ENCODE measurements around the gene DCPS.
"Not testable (repeated sequence)": the region's sequence is repeated elsewhere in the genome, so short reads cannot be mapped to it uniquely, and the experiment has no call there.

Gene DCPS

DNA sequence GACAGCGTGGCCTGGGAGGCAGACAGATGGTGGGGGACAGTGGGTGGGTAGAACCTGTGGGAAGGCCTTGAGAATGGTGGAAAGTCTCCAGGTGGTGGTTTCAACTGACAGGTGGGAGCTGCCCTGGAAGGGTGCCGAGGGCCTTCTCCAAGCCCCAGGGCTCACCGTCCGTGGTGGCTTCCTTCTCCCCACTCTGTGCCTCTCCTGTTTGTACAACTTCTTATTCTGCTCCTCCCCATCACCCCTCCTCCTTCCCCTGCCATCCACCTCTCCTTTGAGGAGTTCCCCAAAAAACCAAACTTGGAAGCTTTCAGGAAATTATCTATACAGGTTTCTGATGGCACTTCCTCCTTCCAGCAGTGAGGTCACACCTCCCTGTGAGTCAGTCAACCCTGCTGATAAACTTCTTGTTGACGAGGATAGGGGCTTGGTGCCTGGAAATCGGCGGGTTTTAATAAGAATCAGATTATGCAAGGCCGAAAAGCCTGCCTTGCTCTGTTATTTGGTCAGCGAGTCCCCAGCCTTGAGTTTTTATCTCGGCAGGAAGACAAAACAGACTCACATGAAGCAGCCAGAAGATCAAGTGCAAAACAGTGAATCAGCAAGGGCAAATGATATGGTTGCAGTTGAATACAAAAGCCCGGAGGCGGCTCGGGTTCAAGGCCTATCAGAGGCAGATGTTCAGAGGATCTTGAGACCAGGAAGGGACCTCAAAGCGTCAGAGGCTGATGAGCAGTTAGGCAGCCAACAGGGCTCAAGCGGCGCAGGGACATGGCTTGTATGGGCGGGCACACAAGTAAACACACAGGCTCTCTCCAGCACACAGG lies 42.1 kb downstream of the DCPS start:
- H3K4me1 Mint-ChIP-seq (ENCODE audit: low read depth in 2 of 2), result peaks cover 4 to 5% of the 10 kb centered on the region in 2 donors
- H3K27ac Mint-ChIP-seq, result peak overlapping the region; percentile 77 to 79
- no peaks in the 10 kb centered on the region for H3K9me3 Mint-ChIP-seq
- no peak overlapping the region for H3K4me3 Mint-ChIP-seq
- no peaks in the 10 kb centered on the region for H3K27me3 Mint-ChIP-seq
- H3K36me3 Mint-ChIP-seq (ENCODE audit: insufficient read depth), result peaks cover 17% of the 10 kb centered on the region
- no peak for DNase-seq
- ATAC-seq (replicated peaks), result peak; percentile 24

DNA sequence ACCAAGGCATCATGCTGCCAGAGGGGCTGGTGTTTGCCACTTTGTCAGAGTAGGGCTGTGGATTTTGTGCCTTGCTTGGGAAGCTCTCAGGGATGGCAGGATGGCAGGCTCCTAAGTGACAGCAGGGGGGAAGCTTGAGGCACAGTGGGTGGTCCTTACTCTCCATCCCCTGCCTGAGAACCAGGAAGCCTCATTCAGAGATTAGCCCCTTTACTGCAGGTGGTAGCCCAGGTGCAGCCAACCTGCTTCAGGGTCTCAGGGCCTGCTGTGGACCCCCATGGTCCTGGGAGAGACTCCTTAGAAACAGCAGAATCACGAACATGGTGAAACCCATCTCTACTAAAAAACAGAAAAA lies 42.7 kb downstream of the DCPS start:
- Mint-ChIP-seq H3K27me3 (no peaks in the 10 kb centered on the region), H3K4me1 (ENCODE audit: low read depth in 2 of 2) (peaks cover 4 to 5% of the 10 kb centered on the region in 2 donors), H3K27ac (peak overlapping the region; percentile 65 to 77), H3K36me3 (ENCODE audit: insufficient read depth) (peaks cover 15% of the 10 kb centered on the region), H3K4me3 (no peak overlapping the region), H3K9me3 (no peaks in the 10 kb centered on the region)
- ATAC-seq (replicated peaks), result no peak
- no peak for DNase-seq

DNA sequence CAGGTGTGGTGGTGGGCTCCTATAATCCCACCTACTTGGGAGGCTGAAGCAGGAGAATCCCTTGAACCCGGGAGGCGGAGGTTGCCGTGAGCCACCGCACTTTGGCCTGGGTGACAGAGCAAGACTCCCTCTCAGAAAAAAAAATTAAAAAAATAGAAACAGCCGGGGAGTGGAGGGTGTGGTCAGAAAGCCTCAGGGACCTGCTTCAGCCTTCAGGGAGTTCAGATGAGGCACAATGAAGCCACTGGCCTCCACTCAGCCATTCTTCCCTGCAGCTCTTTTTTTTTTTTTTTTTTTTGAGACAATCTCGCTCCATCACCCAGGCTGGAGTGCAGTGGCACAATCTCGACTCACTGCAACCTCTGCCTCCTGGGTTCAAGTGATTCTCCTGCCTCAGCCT lies 43.1 kb downstream of the DCPS start:
- not testable (repeated sequence) for H3K4me1 Mint-ChIP-seq (ENCODE audit: low read depth in 2 of 2); H3K4me3 Mint-ChIP-seq; DNase-seq; ATAC-seq (replicated peaks); H3K27me3 Mint-ChIP-seq; H3K9me3 Mint-ChIP-seq
- Mint-ChIP-seq H3K27ac (peak overlapping the region in 1 of 2 donors; percentile 77), H3K36me3 (ENCODE audit: insufficient read depth) (peaks cover 15% of the 10 kb centered on the region)

DNA sequence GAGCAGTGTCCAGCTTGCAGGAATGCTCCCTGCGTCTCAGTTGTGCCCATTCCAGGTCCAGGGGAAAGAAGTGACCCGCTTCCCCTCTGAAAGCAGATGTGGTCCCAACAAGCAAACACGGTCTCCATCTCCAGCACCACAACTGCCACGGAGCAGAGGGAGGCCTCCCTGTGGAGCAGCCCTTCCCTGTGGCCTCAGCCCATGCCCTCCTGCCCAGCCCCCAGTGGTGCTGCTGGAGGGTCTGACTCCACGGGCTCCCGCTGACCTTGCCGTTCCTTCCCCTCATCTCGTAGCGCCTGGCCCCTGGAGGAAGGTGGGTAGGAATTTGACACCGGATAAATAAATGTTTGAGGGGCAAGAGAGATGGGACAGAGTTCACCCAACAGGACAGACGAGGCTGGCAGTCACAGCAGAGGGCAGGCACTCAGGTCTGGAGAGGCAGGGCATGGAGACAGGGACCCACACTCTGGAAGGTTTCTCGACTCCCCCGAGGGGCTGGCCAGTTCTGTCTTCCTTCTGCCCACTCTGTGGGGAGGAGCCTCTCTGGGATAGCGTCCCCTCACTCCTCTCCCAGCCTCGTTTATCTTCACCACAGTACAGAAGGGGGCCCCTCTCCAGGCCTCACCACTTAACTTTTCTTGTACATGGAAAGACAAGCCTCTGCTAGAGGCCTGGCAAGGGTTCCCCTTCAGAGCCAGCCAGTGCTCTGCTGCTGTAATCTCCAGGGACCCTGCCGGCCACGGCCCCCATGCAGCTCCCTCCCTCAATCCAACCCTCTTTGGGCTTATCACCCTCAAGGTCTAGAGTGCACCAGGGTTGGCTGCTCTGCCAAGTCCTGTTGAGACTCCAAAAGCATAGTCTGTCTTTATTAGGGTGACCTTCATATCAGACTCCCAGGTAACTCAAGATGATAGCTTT lies 44.1 kb downstream of the DCPS start:
- Mint-ChIP-seq H3K36me3 (ENCODE audit: insufficient read depth) (peaks cover 15% of the 10 kb centered on the region), H3K4me3 (no peak overlapping the region), H3K9me3 (no peaks in the 10 kb centered on the region), H3K27me3 (no peaks in the 10 kb centered on the region), H3K27ac (peak overlapping the region; percentile 51 to 77), H3K4me1 (ENCODE audit: low read depth in 2 of 2) (peaks cover 4 to 15% of the 10 kb centered on the region in 2 donors)
- DNase-seq, result no peak
- no peak for ATAC-seq (replicated peaks)

DNA sequence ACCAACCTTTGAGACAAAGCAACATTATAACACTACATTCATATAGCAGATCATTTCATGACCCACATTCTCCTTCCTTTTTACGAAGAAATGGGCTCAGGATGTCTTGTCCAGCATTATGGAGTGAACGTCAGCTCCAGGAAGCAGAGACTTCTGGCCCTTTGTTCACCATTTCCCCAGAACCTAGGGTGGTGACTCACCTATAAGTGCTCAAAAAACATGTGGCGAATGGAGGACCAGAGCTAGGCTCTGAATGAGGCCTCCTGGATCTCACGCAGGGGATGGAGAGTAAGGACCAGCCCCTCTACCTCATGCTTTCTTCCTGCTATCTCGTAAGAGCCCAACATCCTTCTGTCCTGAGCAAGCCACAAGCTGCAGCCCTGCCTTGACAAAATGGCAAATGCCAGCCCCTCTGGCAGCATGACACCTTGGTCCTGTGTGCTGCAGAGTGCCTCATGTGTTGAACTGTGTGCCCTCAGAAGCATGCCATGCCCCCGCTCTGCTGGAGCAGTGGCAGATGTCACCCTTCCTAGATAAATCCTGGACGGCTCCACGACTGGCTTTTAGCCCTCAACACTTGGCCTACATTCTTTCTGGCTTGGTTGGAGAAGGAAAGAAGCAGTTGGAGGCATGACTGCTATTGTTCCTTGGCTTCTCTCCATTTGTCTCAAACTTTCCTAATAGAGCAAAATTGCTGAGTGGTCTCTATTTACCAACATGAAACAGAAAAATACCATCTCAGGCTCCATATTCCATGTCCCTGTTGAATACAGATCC lies 45.1 kb downstream of the DCPS start:
- Mint-ChIP-seq H3K4me3 (no peak overlapping the region), H3K4me1 (ENCODE audit: low read depth in 2 of 2) (peaks cover 7 to 25% of the 10 kb centered on the region in 2 donors), H3K36me3 (ENCODE audit: insufficient read depth) (peaks cover 15% of the 10 kb centered on the region), H3K27me3 (no peaks in the 10 kb centered on the region), H3K27ac (peak overlapping the region; percentile 22 to 51), H3K9me3 (no peaks in the 10 kb centered on the region)
- ATAC-seq (replicated peaks) (no peak), DNase-seq (no peak)

DNA sequence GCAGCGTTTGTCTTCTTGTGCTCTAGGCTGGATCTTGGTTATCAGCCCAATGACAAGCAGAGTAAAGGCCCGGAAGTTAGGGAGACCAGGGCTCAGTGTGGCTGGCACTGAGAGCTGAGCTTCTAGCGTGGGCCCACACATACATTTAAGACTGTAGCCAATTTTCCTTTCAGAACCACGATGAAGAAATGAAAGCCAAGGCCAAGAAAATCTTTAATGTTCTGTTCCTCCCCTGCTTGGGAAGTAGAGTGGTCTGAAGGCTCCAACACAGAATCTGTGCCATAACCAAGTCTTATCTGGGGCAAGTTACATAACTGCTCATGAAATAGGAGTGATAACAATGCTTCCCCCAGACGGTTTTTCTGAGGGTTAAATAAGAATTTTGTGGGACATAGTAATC lies 47.0 kb downstream of the DCPS start:
- Mint-ChIP-seq H3K9me3 (no peaks in the 10 kb centered on the region), H3K27me3 (no peaks in the 10 kb centered on the region), H3K27ac (peak overlapping the region; percentile 1 to 12), H3K36me3 (ENCODE audit: insufficient read depth) (peaks cover 5% of the 10 kb centered on the region), H3K4me1 (ENCODE audit: low read depth in 2 of 2) (peaks cover 15 to 32% of the 10 kb centered on the region in 2 donors), H3K4me3 (no peak overlapping the region)
- DNase-seq (no peak), ATAC-seq (replicated peaks) (no peak)

DNA sequence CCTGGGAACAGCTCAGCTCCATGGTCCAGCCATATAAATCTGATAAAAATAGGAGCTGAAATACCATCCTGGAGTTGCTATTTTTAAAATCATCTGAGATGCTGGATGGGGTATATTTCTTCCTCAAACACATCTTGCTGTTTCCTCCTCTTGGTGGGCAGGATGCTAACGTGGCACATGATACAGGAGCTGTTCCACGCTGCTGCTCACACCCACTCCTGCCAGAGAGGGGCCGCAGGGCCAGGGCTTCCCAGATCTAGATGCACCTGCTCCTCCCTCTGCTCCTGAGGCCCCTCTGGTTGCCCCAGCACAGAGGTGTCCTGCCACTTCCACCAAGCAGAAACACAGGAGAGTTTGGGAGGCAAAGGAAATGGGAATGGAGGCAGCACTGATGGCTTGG lies 48.3 kb downstream of the DCPS start:
- H3K27me3 Mint-ChIP-seq, result no peaks in the 10 kb centered on the region
- no peak for DNase-seq
- no peaks in the 10 kb centered on the region for H3K9me3 Mint-ChIP-seq
- H3K4me1 Mint-ChIP-seq (ENCODE audit: low read depth in 2 of 2), result peaks cover 24 to 32% of the 10 kb centered on the region in 2 donors
- H3K4me3 Mint-ChIP-seq, result no peak overlapping the region
- peaks cover 7% of the 10 kb centered on the region for H3K36me3 Mint-ChIP-seq (ENCODE audit: insufficient read depth)
- ATAC-seq (replicated peaks), result no peak
- H3K27ac Mint-ChIP-seq, result peak overlapping the region; percentile 7 to 74

DNA sequence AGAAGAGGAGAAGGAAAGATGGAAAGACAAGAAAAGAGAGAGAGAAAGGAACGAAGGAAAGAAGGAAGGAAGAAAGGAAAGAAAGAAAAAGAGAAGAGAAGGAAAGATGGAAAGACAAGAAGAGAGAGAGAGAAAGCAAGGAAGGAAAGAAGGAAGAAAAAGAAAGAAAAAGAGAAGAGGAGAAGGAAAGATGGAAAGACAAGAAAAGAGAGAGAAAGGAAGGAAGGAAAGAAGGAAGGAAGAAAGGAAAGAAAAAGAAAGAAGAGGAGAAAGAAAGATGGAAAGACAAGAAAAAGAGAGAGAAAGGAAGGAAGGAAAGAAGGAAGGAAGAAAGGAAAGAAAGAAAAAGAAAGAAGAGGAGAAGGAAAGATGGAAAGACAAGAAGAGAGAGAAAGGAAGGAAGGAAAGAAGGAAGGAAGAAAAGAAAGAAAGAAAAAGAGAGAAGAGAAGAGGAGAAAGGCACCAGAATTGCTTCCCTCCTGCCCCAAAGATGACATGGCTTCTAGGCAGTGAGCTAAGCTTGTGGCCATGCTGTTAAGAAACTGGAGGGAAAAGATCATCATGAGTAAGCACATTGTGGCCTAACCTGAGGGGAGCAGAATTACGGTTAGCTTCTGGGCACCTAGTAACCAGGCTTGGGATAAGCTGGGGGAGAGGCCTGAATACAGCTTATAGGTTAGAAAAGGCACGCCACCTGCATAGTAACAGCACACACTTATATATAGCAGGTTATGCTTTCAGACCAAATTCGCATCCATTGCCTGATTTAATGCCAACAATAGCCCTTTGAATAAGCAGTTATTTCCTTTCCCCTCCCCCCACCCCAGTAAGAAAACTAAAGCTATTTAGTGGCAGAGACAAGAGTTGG lies 49.3 kb downstream of the DCPS start:
- no peaks in the 10 kb centered on the region for H3K27me3 Mint-ChIP-seq
- peak overlapping the region; percentile 4 to 64 for H3K4me3 Mint-ChIP-seq
- DNase-seq, result no peak
- no peaks in the 10 kb centered on the region for H3K9me3 Mint-ChIP-seq
- ATAC-seq (replicated peaks), result no peak
- H3K4me1 Mint-ChIP-seq (ENCODE audit: low read depth in 2 of 2), result peaks cover 24 to 32% of the 10 kb centered on the region in 2 donors
- peak overlapping the region; percentile 7 to 74 for H3K27ac Mint-ChIP-seq
- peaks cover 7% of the 10 kb centered on the region for H3K36me3 Mint-ChIP-seq (ENCODE audit: insufficient read depth)

DNA sequence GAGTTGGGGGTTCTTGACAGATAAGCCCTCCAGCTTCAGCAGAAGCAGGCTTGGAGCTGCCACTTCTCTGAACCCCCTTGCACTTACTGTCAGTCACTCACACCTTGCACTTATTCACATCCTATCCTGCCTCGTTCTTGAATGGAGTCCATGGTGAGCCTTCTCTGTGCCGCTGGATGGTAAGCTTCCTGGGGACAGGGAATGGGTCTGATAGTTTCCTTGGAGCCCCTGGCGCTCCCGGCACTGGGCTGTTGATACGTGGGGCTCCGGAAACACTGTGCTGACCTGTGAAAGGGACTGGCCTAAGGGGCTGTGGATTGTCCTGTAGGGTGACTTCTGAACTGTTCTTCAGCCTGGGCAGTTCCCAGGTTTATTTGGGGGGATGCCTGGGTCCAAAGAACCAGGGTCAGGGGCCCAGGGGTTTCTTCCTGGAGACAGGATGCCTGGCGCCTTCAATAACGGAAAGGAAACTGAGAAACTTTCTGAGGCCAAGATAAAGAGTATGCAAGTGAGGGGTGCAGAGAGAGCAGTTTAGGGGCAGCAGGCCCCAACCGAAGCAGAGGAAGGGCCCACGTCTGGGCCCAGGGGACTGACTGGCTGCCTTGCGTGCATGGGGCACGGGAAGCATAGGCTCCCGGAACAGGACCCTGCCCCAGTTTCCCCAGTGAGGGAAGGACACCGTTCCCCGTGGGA lies 50.9 kb downstream of the DCPS start:
- peak; percentile 25 for ATAC-seq (replicated peaks)

DNA sequence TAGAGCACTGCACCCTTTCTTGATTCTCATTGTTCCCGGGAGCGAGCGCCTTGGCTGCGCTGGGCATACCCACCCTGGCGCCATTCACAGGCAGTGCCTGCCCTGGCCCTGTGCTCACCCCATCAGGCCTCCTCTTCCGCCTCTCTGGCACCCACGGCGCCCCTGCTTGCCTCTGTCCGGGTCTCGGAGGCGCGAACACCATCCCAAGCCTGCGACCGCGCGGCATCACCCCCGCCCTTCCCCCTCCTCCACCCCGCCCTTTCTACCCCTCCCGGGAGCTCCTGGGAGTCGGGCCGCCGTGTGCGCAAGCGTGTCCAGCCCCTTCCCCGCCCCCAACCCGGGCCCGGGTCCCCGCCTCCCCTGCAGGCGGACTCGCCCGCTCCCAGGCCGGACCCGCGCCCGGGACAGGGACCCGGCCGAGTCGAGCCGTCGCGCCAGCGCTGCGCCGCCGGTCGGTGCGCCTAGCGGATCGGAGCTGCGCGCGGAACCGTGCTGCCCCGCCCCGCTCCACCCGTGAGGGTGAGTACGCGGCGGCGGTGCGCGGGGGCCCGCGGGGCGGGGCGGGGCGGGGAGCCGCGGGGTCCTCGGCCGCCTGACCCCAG lies 51.6 kb downstream of the DCPS start, which contains the start of gene ST3GAL4:
Gene ST3GAL4 (plus strand): TSS at position 363 of the 602 bp plus-strand sequence. CDS start 50,470 bp downstream, outside the sequence.
- H3K4me3 Mint-ChIP-seq, result peak within 1 kb of the TSS; percentile 90 to 93
- no peaks in the 10 kb centered on the region for H3K27me3 Mint-ChIP-seq
- peaks cover 7% of the 10 kb centered on the region for H3K36me3 Mint-ChIP-seq (ENCODE audit: insufficient read depth)
- peaks cover 23 to 28% of the 10 kb centered on the region in 2 donors for H3K4me1 Mint-ChIP-seq (ENCODE audit: low read depth in 2 of 2)
- H3K27ac Mint-ChIP-seq, result peak within 1 kb of the TSS; percentile 89 to 94
- DNase-seq (peak; percentile 43 to 47 (median 46)), ATAC-seq (replicated peaks) (peak; percentile 76)
- H3K9me3 Mint-ChIP-seq, result no peaks in the 10 kb centered on the region

More for the DNA sequence above, 50.9 kb downstream of the DCPS start:
- H3K4me3 Mint-ChIP-seq, result peak overlapping the region; percentile 90 to 93
- H3K36me3 Mint-ChIP-seq (ENCODE audit: insufficient read depth), result peaks cover 7% of the 10 kb centered on the region
- peak overlapping the region; percentile 89 to 94 for H3K27ac Mint-ChIP-seq
- no peak for DNase-seq
- no peaks in the 10 kb centered on the region for H3K9me3 Mint-ChIP-seq
- no peaks in the 10 kb centered on the region for H3K27me3 Mint-ChIP-seq
- H3K4me1 Mint-ChIP-seq (ENCODE audit: low read depth in 2 of 2), result peaks cover 23 to 28% of the 10 kb centered on the region in 2 donors

DNA sequence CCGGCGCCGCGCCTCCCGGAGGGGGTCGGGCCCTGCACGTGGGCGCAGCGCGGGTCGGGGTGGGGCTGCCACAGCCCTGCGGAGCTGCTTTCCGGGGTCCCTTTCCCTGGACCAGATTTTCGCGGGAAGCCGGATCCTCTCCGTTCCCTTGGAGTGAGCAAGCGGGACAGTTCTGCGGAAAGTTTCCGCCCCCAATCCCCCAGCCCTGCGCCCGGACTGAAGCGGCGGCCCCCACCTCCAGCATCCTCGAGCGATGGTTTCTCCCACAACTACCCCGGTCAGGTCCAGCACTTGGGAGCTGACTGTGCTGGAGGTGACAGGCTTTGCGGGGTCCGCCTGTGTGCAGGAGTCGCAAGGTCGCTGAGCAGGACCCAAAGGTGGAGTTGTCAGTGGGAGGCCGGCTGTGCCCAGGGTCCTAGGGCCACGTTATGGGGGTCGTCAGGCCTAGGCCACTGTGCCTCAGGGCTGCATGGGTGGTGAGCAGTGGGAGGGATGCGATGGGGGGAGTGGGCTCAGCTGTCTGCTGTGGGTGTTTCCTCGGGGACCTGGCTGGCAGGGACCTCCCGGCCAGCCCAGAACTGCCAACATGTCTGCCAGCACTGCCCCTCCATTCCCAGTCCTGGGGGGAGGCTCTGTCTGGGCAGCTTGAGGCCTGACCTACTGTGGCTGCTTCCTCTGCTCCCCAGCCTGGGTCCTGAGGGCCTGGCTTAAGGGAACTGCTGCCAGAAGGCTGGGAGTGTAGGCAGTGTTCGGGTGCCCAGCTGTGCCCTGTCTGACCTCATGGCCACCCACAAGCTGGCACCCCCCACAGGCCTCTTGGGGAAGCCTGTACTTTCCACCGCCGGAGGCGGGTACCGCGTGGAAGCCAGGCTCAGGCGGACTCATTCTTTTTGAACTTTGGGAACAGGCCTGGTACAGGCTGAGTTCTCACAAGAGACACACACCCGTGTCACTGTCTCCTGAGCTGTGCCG lies 52.4 kb downstream of the DCPS start:
- Mint-ChIP-seq H3K27ac (peak overlapping the region in 1 of 2 donors; percentile 71), H3K36me3 (ENCODE audit: insufficient read depth) (peaks cover 7% of the 10 kb centered on the region), H3K4me3 (peak overlapping the region; percentile 69 to 75), H3K4me1 (ENCODE audit: low read depth in 2 of 2) (peaks cover 23 to 28% of the 10 kb centered on the region in 2 donors), H3K9me3 (no peaks in the 10 kb centered on the region), H3K27me3 (no peaks in the 10 kb centered on the region)
- ATAC-seq (replicated peaks) (peak; percentile 11), DNase-seq (peak in 1 of 3 experiments; percentile 6)

Data from effector memory CD8-positive, alpha-beta T cell (primary cell).